Left ventricle myocardium inferior (tissue), 1 donor: ENCODE results near the gene BMF. TPM values are rescaled to one million over a fixed set of nuclear protein-coding genes. Genes with fewer than 3 reads are reported as not detected.

Experiments used
- DNase-seq: peaks from one replicate; pipeline ENCODE4 v3.0.0-alpha.2; 2020
- H3K27ac ChIP-seq: fragments of 200-600 bp; replicated peaks from 2 replicates; pipeline ENCODE4 v1.8.0; 2021
- H3K27me3 ChIP-seq: fragments of 200-600 bp; 2 replicates; pipeline ENCODE4 v1.8.0; 2021; ENCODE audit warnings: low read depth
- H3K36me3 ChIP-seq: fragments of 200-600 bp; 2 replicates; pipeline ENCODE4 v1.8.0; 2021
- H3K4me1 ChIP-seq: fragments of 200-600 bp; 2 replicates; pipeline ENCODE4 v1.8.0; 2021
- H3K4me3 ChIP-seq: fragments of 200-600 bp; 2 replicates; pipeline ENCODE4 v1.8.0; 2021; ENCODE audit warnings: mild to moderate bottlenecking, moderate library complexity
- H3K9me3 ChIP-seq: fragments of 200-600 bp; replicated peaks from 2 replicates; pipeline ENCODE4 v1.8.0; 2021
- CTCF ChIP-seq: fragments of 200-600 bp; IDR thresholded peaks from 2 replicates; pipeline ENCODE4 v1.8.0; 2021; ENCODE audit warnings: antibody characterized with exemption, mild to moderate bottlenecking, borderline replicate concordance
- intact Hi-C: fragments of 100-400 bp; cut with micrococcal nuclease; formaldehyde crosslinking; loops from one replicate; pipeline ENCODE4 v1.11.0; 2022
- total RNA-seq: library from RNA; stranded (reverse); fragmentation: NEBNext Ultra II Directional; extraction: Animal tissue kit (Norgen Biotek cat#: 25700); gene quantifications from one replicate; pipeline ENCODE4 v1.2.1, GENCODE V29; 2021
- donor health status: DM: no; HTN: yes; CAD: no; lungs with severe emphysema.

Gene BMF
- total RNA-seq, 1 donor from 2014 or later = 3.1 TPM

GRCh38 chr15:40044717-40045571 is 63.7 kb downstream of the BMF start:
- H3K36me3 ChIP-seq = no peaks in the 10 kb centered on the region
- no peaks in the 10 kb centered on the region for H3K9me3 ChIP-seq
- no peaks in the 10 kb centered on the region for H3K27me3 ChIP-seq
- TF ChIP-seq CTCF = peak; percentile 96
- peak overlapping the region; percentile 42 for H3K27ac ChIP-seq
- peak overlapping the region; percentile 26 for H3K4me3 ChIP-seq
- peaks cover 67% of the 10 kb centered on the region for H3K4me1 ChIP-seq
- DNase-seq = peak; percentile 89
- intact Hi-C loops = loop anchor here (10.0 kb wide), 3 partner anchors 60 to 230 kb away; partner anchors contain the start of gene BMF

GRCh38 chr15:40043927-40044716 is 64.6 kb downstream of the BMF start:
- DNase-seq = no peak
- Histone ChIP-seq H3K4me3 (no peak overlapping the region), H3K4me1 (peaks cover 66% of the 10 kb centered on the region), H3K27ac (peak overlapping the region; percentile 42), H3K36me3 (no peaks in the 10 kb centered on the region), H3K9me3 (no peaks in the 10 kb centered on the region), H3K27me3 (no peaks in the 10 kb centered on the region)
- intact Hi-C loops = loop anchor here (10.0 kb wide), 3 partner anchors 61 to 231 kb away; partner anchors contain the start of gene BMF
- TF ChIP-seq CTCF = no peak

- no peaks in the 10 kb centered on the region for H3K36me3 ChIP-seq
- no peak overlapping the region for H3K4me3 ChIP-seq
- no peak overlapping the region for H3K27ac ChIP-seq
- no peaks in the 10 kb centered on the region for H3K9me3 ChIP-seq
- intact Hi-C loops = loop anchor here (10.0 kb wide), 3 partner anchors 62 to 232 kb away; partner anchors contain the start of gene BMF
- no peak for TF ChIP-seq CTCF
- no peaks in the 10 kb centered on the region for H3K27me3 ChIP-seq
- no peak for DNase-seq
- H3K4me1 ChIP-seq = peaks cover 64% of the 10 kb centered on the region
Observed at GRCh38 chr15:40042791-40043320, 65.8 kb downstream of the BMF start.

- Histone ChIP-seq H3K9me3 (no peaks in the 10 kb centered on the region), H3K36me3 (peaks cover 16% of the 10 kb centered on the region), H3K27ac (peak overlapping the region; percentile 92), H3K4me3 (no peak overlapping the region), H3K4me1 (peaks cover 63% of the 10 kb centered on the region), H3K27me3 (no peaks in the 10 kb centered on the region)
- TF ChIP-seq CTCF = no peak
- intact Hi-C loops = loop anchor here (10.0 kb wide), 3 partner anchors 64 to 234 kb away; partner anchors contain the start of gene BMF
- no peak for DNase-seq
Observed at GRCh38 chr15:40040770-40041169, 67.9 kb downstream of the BMF start.

GRCh38 chr15:40040293-40040635 is 68.4 kb downstream of the BMF start:
- TF ChIP-seq CTCF = no peak
- intact Hi-C loops = loop anchor here (10.0 kb wide), 3 partner anchors 65 to 235 kb away; partner anchors contain the start of gene BMF
- no peaks in the 10 kb centered on the region for H3K9me3 ChIP-seq
- H3K27me3 ChIP-seq = no peaks in the 10 kb centered on the region
- H3K4me3 ChIP-seq = peak overlapping the region; percentile 88
- peak overlapping the region; percentile 92 for H3K27ac ChIP-seq
- no peak for DNase-seq
- H3K4me1 ChIP-seq = peaks cover 58% of the 10 kb centered on the region
- peaks cover 21% of the 10 kb centered on the region for H3K36me3 ChIP-seq
